Right lobe of liver (tissue), 4 donors: ENCODE data around the gene KCNJ12.

ENCODE experiments used
- CTCF ChIP-seq, 4 donors: fragments of 200-600 bp in 3 of 4; fragments of 450-650 bp in 1 of 4; IDR thresholded peaks; one replicate each; pipeline versions ENCODE4 v1.5.1 to v1.8.0; 2016 to 2022; ENCODE audit warnings: antibody characterized with exemption in 4 of 4, mild to moderate bottlenecking in 2 of 4
- POLR2A ChIP-seq: fragments of 450-650 bp; IDR thresholded peaks from one replicate; pipeline ENCODE4 v1.6.1; 2017; ENCODE audit warnings: antibody characterized with exemption, mild to moderate bottlenecking
- donor health status: DM: no; HTN: no; CAD: no.
- donor health status: DM: no; HTN: no; CAD: no.
- donor health status: DM: no; HTN: yes; CAD: no.

- no peak for TF ChIP-seq CTCF (IDR thresholded peaks at IDR 0.05)
- no peak for TF ChIP-seq POLR2A
Observed at GRCh38 chr17:21375757-21376080, 438 bp upstream of the KCNJ12 start.
